ENCODE results near the gene SLCO6A1.

The SLCO6A1 gene

GRCh38 chr5:102498271-102499034 lies at the start of gene SLCO6A1:
Gene SLCO6A1, minus strand, starts transcription at chr5:102499001. Its CDS starts 157 bp downstream, at chr5:102498844.
- Mint-ChIP-seq H3K4me3 (no peak within 1 kb of the TSS), H3K36me3 (ENCODE audit: low read depth) (no peaks in the 10 kb centered on the region), H3K4me1 (no peaks in the 10 kb centered on the region), H3K27me3 (ENCODE audit: low read depth) (no peaks in the 10 kb centered on the region), H3K9me3 (peaks cover 2% of the 10 kb centered on the region), H3K27ac (no peak within 1 kb of the TSS)
- no peak for TF ChIP-seq CTCF (IDR thresholded peaks at IDR 0.05; ENCODE audit: unreplicated experiment in 3 of 3)

GRCh38 chr5:102547141-102548035 lies 48.6 kb upstream of the SLCO6A1 start:
- no peaks in the 10 kb centered on the region for H3K27me3 Mint-ChIP-seq (ENCODE audit: low read depth)
- no peak overlapping the region for H3K4me3 Mint-ChIP-seq
- no peaks in the 10 kb centered on the region for H3K36me3 Mint-ChIP-seq (ENCODE audit: low read depth)
- H3K9me3 Mint-ChIP-seq: peaks cover 10% of the 10 kb centered on the region
- no peak for TF ChIP-seq CTCF (IDR thresholded peaks at IDR 0.05; ENCODE audit: unreplicated experiment in 3 of 3)
- peaks cover 25% of the 10 kb centered on the region for H3K4me1 Mint-ChIP-seq
- peak overlapping the region; percentile 44 to 73 (median 65) for H3K27ac Mint-ChIP-seq

- Mint-ChIP-seq H3K27me3 (ENCODE audit: low read depth) (no peaks in the 10 kb centered on the region), H3K27ac (peak overlapping the region in 1 of 3 experiments; percentile 44), H3K4me3 (no peak overlapping the region), H3K36me3 (ENCODE audit: low read depth) (no peaks in the 10 kb centered on the region), H3K9me3 (peaks cover 5% of the 10 kb centered on the region), H3K4me1 (peaks cover 32% of the 10 kb centered on the region)
- peak in 1 of 3 experiments; percentile 25 for TF ChIP-seq CTCF (IDR thresholded peaks at IDR 0.05; ENCODE audit: unreplicated experiment in 3 of 3)
Observed at GRCh38 chr5:102545175-102545574, 46.4 kb upstream of the SLCO6A1 start.

- no peak for TF ChIP-seq CTCF (IDR thresholded peaks at IDR 0.05; ENCODE audit: unreplicated experiment in 3 of 3)
- Mint-ChIP-seq H3K9me3 (no peaks in the 10 kb centered on the region), H3K27ac (no peak overlapping the region)
Observed at GRCh38 chr5:102542057-102542456, 43.3 kb upstream of the SLCO6A1 start.

GRCh38 chr5:102539996-102540728 lies 41.4 kb upstream of the SLCO6A1 start:
- Mint-ChIP-seq H3K27me3 (ENCODE audit: low read depth) (no peaks in the 10 kb centered on the region), H3K9me3 (no peaks in the 10 kb centered on the region), H3K27ac (peak overlapping the region; percentile 3 to 42 (median 28)), H3K4me1 (peaks cover 20% of the 10 kb centered on the region), H3K36me3 (ENCODE audit: low read depth) (no peaks in the 10 kb centered on the region), H3K4me3 (no peak overlapping the region)
- no peak for TF ChIP-seq CTCF (IDR thresholded peaks at IDR 0.05; ENCODE audit: unreplicated experiment in 3 of 3)

More at GRCh38 chr5:102542057-102542456, 43.3 kb upstream of the SLCO6A1 start:
- no peaks in the 10 kb centered on the region for H3K27me3 Mint-ChIP-seq (ENCODE audit: low read depth)
- no peak overlapping the region for H3K4me3 Mint-ChIP-seq
- no peaks in the 10 kb centered on the region for H3K36me3 Mint-ChIP-seq (ENCODE audit: low read depth)
- H3K4me1 Mint-ChIP-seq: peaks cover 24% of the 10 kb centered on the region
